Cardiac muscle cell (in vitro differentiated cells and primary cell): ENCODE measurements around the gene ABCA7. TPM values are rescaled to one million over a fixed set of nuclear protein-coding genes. Genes with fewer than 3 reads are reported as not detected.

Experiments
- DNase-seq, 2 donors: peaks; one replicate each; pipeline versions ENCODE4 v3.0.0 to v3.0.0-alpha.2; 2010 to 2017; ENCODE audit warnings: low read depth in 1 of 2, low spot score in 1 of 2
- H3K27ac ChIP-seq: fragments of 200-600 bp; sonication (generic); 2 replicates; pipeline ENCODE4 v1.5.1; 2016
- H3K27me3 ChIP-seq: fragments of 200-600 bp; sonication (generic); 2 replicates; pipeline ENCODE4 v1.6.0; 2016; ENCODE audit warnings: control low read depth
- H3K36me3 ChIP-seq: fragments of 200-600 bp; sonication (generic); 2 replicates; pipeline ENCODE4 v1.5.1; 2016; ENCODE audit warnings: control low read depth
- H3K4me1 ChIP-seq: fragments of 200-600 bp; sonication (generic); 2 replicates; pipeline ENCODE4 v1.8.1; 2017; ENCODE audit warnings: low read depth, mild to moderate bottlenecking, mixed run types
- H3K4me3 ChIP-seq: fragments of 200-600 bp; sonication (generic); 2 replicates; pipeline ENCODE4 v1.5.1; 2016; ENCODE audit warnings: mild to moderate bottlenecking
- H3K9me3 ChIP-seq: fragments of 200-600 bp; sonication (generic); 2 replicates; pipeline ENCODE4 v1.5.1; 2017; ENCODE audit warnings: low read depth, mild to moderate bottlenecking, control low read depth
- polyA plus RNA-seq: library from polyadenylated mRNA; unstranded; fragments of >200 nt; fragmentation: Nextera tagmentation; extraction: Ambion mirVana; gene quantifications from 2 replicates; pipeline ENCODE4 v1.2.1, GENCODE V29; 2016
- total RNA-seq: library from RNA; depleted of rRNA; stranded (reverse); fragments of >200 nt; gene quantifications from 2 replicates; pipeline ENCODE4 v1.2.3, GENCODE V29; 2016
- TF ChIP-seq, protein P1 (sequence below): IDR thresholded peaks from 2 replicates; pipeline ENCODE4 v1.5.1; 2012; ENCODE audit warnings: low read depth, mild to moderate bottlenecking, low read length

ABCA7 gene
- total and polyA plus RNA-seq, 2 experiments from 2014 or later: 44.0 to 60.4 TPM

DNA sequence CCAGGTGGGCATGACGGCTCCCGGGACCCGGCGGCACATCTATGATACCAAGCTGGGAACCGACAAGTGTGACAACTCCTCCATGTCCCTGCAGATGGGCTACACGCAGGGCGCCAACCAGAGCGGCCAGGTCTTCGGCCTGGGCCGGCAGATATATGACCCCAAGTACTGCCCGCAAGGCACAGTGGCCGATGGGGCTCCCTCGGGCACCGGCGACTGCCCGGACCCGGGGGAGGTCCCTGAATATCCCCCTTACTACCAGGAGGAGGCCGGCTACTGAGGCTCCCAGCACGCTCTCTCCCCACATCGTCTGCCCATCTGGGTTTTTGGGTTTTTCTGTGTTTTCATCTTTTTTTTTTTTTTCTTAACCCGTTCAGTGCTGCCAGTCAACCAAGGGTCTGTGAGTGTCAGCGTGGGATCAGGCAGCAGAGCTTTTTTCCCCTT, 2.3 kb upstream of the ABCA7 start:
- Histone ChIP-seq H3K4me3 (no peak overlapping the region), H3K4me1 (peaks cover 8% of the 10 kb centered on the region), H3K27me3 (no peaks in the 10 kb centered on the region), H3K27ac (no peak overlapping the region), H3K9me3 (no peaks in the 10 kb centered on the region), H3K36me3 (peaks cover 27% of the 10 kb centered on the region)
- TF ChIP-seq, protein P1, sequence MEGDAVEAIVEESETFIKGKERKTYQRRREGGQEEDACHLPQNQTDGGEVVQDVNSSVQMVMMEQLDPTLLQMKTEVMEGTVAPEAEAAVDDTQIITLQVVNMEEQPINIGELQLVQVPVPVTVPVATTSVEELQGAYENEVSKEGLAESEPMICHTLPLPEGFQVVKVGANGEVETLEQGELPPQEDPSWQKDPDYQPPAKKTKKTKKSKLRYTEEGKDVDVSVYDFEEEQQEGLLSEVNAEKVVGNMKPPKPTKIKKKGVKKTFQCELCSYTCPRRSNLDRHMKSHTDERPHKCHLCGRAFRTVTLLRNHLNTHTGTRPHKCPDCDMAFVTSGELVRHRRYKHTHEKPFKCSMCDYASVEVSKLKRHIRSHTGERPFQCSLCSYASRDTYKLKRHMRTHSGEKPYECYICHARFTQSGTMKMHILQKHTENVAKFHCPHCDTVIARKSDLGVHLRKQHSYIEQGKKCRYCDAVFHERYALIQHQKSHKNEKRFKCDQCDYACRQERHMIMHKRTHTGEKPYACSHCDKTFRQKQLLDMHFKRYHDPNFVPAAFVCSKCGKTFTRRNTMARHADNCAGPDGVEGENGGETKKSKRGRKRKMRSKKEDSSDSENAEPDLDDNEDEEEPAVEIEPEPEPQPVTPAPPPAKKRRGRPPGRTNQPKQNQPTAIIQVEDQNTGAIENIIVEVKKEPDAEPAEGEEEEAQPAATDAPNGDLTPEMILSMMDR: no peak
- no peak for DNase-seq

- peak in 1 of 2 donors; percentile 48 for DNase-seq
- Histone ChIP-seq H3K4me3 (no peak overlapping the region), H3K36me3 (peaks cover 19% of the 10 kb centered on the region), H3K27me3 (no peaks in the 10 kb centered on the region), H3K9me3 (no peaks in the 10 kb centered on the region), H3K4me1 (peaks cover 8% of the 10 kb centered on the region), H3K27ac (peak overlapping the region; percentile 53)
- TF ChIP-seq, protein P1: no peak
These were observed 795 bp upstream of the ABCA7 start for GRCh38 chr19:1038978-1039645.

GRCh38 chr19:1040476-1041271, 767 bp downstream of the ABCA7 start:
- TF ChIP-seq, protein P1: no peak
- Histone ChIP-seq H3K4me3 (peak overlapping the region; percentile 38), H3K9me3 (no peaks in the 10 kb centered on the region), H3K27me3 (no peaks in the 10 kb centered on the region), H3K27ac (peak overlapping the region; percentile 11), H3K36me3 (peaks cover 19% of the 10 kb centered on the region), H3K4me1 (peaks cover 8% of the 10 kb centered on the region)
- peak; percentile 86 to 94 for DNase-seq

DNA sequence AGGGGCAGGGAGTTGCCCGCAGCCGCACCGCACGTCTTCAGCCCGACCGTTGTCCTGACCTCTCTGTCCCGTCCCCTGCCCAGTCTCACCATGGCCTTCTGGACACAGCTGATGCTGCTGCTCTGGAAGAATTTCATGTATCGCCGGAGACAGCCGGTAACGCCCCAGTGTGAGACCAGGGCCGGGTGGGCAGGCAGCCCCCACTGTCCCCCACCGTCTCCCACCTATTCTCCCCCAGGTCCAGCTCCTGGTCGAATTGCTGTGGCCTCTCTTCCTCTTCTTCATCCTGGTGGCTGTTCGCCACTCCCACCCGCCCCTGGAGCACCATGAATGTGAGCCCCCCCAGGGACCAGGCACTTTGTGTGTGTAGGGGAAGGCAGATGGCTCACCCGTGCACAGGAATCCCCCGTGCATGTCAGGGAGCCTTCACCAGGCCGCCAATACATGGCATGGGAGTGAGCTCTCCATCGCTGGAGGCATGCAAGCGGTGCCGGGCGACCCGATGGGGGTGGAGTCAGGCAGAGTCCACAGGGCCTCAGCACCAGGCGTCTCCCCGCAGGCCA, 1.4 kb downstream of the ABCA7 start:
- TF ChIP-seq, protein P1: no peak
- Histone ChIP-seq H3K27ac (no peak overlapping the region), H3K4me1 (peaks cover 8% of the 10 kb centered on the region), H3K9me3 (no peaks in the 10 kb centered on the region), H3K36me3 (peaks cover 13% of the 10 kb centered on the region), H3K4me3 (peak overlapping the region; percentile 38), H3K27me3 (no peaks in the 10 kb centered on the region)
- DNase-seq: no peak

GRCh38 chr19:1041835-1042685, 2.2 kb downstream of the ABCA7 start:
- no peak overlapping the region for H3K27ac ChIP-seq
- no peaks in the 10 kb centered on the region for H3K27me3 ChIP-seq
- peaks cover 8% of the 10 kb centered on the region for H3K4me1 ChIP-seq
- no peak overlapping the region for H3K4me3 ChIP-seq
- H3K9me3 ChIP-seq: no peaks in the 10 kb centered on the region
- H3K36me3 ChIP-seq: peaks cover 6% of the 10 kb centered on the region
- no peak for DNase-seq
- TF ChIP-seq, protein P1: no peak
